H1 (cell line): ENCODE data around the gene UCN3. TPM values are rescaled to one million over a fixed set of nuclear protein-coding genes. Genes with fewer than 3 reads are reported as not detected.

ENCODE experiments used
- CEBPB ChIP-seq: IDR thresholded peaks from 2 replicates; pipeline ENCODE4 v1.6.1; 2012; ENCODE audit warnings: low read depth, low read length
- NANOG ChIP-seq: IDR thresholded peaks from 2 replicates; pipeline ENCODE4 v1.6.1; 2011; ENCODE audit warnings: low read length, low read depth, mild to moderate bottlenecking, inconsistent platforms; ENCODE audit not compliant: insufficient read depth, poor library complexity, severe bottlenecking
- polyA plus RNA-seq, 7 experiments: library from polyadenylated mRNA; depleted of rRNA in 3 of 7; stranded (reverse) in 5 of 7; unstranded in 2 of 7; fragments of >200 nt in 5 of 7; fragments of 200-250 nt in 2 of 7; gene quantifications; 1 replicate in 5 of 7; 2 replicates in 1 of 7; 4 replicates in 1 of 7; pipeline versions ENCODE4 v1.2.1 to v1.2.3, GENCODE V29; 2011 to 2013; ENCODE audit warnings: missing spikeins in 2 of 7, mixed read lengths in 2 of 7
- total RNA-seq: library from RNA; stranded (reverse); fragmentation: NEBNext Ultra II Directional; extraction: Animal tissue kit (Norgen Biotek cat#: 25700); gene quantifications from 2 replicates; pipeline ENCODE4 v1.2.1, GENCODE V29; 2021
- TF ChIP-seq, protein P1 (sequence below): fragments of 300-600 bp; sonication (generic); IDR thresholded peaks from 2 replicates; pipeline ENCODE4 v1.7.1; 2012; ENCODE audit warnings: low read length, moderate library complexity, mild to moderate bottlenecking, inconsistent platforms; ENCODE audit not compliant: insufficient replicate concordance

The UCN3 gene
- total and polyA plus RNA-seq, 2 of the 8 experiments (the other 6 are each of a cell fraction or from before 2014, with no cell fraction given), result not detected

DNA sequence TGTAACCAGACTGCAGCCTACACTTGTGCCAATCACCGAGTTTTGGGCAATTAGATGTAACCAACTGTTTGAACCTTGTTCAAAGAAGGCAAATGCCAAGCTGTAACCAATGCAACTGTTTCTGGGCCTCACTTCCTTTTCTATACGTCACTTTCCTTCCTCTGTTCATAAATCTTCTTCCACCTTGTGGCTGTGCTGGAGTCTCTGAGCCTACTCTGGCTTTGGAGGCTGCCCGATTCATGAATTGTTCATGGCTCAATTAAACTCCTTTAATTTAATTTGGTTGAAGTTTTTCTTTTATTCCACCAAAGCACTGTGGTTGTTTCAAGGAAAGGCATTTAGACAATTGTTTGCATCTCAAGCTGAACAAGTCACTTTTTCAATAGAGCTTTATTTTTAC is 43.5 kb upstream of the UCN3 start (continued):
- TF ChIP-seq, protein P1, sequence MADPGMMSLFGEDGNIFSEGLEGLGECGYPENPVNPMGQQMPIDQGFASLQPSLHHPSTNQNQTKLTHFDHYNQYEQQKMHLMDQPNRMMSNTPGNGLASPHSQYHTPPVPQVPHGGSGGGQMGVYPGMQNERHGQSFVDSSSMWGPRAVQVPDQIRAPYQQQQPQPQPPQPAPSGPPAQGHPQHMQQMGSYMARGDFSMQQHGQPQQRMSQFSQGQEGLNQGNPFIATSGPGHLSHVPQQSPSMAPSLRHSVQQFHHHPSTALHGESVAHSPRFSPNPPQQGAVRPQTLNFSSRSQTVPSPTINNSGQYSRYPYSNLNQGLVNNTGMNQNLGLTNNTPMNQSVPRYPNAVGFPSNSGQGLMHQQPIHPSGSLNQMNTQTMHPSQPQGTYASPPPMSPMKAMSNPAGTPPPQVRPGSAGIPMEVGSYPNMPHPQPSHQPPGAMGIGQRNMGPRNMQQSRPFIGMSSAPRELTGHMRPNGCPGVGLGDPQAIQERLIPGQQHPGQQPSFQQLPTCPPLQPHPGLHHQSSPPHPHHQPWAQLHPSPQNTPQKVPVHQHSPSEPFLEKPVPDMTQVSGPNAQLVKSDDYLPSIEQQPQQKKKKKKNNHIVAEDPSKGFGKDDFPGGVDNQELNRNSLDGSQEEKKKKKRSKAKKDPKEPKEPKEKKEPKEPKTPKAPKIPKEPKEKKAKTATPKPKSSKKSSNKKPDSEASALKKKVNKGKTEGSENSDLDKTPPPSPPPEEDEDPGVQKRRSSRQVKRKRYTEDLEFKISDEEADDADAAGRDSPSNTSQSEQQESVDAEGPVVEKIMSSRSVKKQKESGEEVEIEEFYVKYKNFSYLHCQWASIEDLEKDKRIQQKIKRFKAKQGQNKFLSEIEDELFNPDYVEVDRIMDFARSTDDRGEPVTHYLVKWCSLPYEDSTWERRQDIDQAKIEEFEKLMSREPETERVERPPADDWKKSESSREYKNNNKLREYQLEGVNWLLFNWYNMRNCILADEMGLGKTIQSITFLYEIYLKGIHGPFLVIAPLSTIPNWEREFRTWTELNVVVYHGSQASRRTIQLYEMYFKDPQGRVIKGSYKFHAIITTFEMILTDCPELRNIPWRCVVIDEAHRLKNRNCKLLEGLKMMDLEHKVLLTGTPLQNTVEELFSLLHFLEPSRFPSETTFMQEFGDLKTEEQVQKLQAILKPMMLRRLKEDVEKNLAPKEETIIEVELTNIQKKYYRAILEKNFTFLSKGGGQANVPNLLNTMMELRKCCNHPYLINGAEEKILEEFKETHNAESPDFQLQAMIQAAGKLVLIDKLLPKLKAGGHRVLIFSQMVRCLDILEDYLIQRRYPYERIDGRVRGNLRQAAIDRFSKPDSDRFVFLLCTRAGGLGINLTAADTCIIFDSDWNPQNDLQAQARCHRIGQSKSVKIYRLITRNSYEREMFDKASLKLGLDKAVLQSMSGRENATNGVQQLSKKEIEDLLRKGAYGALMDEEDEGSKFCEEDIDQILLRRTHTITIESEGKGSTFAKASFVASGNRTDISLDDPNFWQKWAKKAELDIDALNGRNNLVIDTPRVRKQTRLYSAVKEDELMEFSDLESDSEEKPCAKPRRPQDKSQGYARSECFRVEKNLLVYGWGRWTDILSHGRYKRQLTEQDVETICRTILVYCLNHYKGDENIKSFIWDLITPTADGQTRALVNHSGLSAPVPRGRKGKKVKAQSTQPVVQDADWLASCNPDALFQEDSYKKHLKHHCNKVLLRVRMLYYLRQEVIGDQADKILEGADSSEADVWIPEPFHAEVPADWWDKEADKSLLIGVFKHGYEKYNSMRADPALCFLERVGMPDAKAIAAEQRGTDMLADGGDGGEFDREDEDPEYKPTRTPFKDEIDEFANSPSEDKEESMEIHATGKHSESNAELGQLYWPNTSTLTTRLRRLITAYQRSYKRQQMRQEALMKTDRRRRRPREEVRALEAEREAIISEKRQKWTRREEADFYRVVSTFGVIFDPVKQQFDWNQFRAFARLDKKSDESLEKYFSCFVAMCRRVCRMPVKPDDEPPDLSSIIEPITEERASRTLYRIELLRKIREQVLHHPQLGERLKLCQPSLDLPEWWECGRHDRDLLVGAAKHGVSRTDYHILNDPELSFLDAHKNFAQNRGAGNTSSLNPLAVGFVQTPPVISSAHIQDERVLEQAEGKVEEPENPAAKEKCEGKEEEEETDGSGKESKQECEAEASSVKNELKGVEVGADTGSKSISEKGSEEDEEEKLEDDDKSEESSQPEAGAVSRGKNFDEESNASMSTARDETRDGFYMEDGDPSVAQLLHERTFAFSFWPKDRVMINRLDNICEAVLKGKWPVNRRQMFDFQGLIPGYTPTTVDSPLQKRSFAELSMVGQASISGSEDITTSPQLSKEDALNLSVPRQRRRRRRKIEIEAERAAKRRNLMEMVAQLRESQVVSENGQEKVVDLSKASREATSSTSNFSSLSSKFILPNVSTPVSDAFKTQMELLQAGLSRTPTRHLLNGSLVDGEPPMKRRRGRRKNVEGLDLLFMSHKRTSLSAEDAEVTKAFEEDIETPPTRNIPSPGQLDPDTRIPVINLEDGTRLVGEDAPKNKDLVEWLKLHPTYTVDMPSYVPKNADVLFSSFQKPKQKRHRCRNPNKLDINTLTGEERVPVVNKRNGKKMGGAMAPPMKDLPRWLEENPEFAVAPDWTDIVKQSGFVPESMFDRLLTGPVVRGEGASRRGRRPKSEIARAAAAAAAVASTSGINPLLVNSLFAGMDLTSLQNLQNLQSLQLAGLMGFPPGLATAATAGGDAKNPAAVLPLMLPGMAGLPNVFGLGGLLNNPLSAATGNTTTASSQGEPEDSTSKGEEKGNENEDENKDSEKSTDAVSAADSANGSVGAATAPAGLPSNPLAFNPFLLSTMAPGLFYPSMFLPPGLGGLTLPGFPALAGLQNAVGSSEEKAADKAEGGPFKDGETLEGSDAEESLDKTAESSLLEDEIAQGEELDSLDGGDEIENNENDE, result no peak
- no peak for TF ChIP-seq NANOG
- no peak for TF ChIP-seq CEBPB
